ENCODE data around the gene PLAC8. TPM values are rescaled to one million over a fixed set of nuclear protein-coding genes. Genes with fewer than 3 reads are reported as not detected.

Gene PLAC8
- total and polyA plus RNA-seq, 2 of the 8 experiments (the other 6 are each of a cell fraction or from before 2014, with no cell fraction given): 0.98 to 1.1 TPM

DNA sequence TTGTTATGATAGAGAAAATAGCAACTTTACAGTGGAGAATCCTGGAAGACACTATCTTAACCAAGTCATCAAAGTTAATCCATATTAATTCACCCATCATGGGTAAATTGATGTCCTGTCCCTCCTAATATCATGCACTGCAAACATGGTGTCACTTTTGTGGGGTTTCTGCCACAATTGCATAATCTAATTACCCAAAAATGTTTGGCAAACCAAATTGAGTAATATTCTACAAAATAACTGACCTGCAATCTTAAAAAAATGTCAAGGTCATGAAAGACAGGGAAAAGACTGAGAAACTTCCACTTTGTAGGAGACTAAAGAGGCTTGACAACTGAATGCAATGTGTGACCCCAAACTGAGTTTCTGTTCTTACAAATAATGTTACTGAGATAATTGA is 37.1 kb upstream of the PLAC8 start:
- FAIRE-seq (no peak), DNase-seq (ENCODE audit: low read depth in 1 of 2, low spot score in 2 of 2) (no peak)
- CTCF ChIA-PET (ENCODE audit: partially characterized antibody): interaction anchor here (0.9 kb wide), 1 partner anchor 100 kb away, joined by 4 read pairs; no protein-coding TSS in a partner anchor
- H3K79me1 ChIP-seq (ENCODE audit: low read depth, low read length): no peaks in the 10 kb centered on the region
- no peaks in the 10 kb centered on the region for H3K4me1 ChIP-seq (replicated peaks in 1 of 4; ENCODE audit: control insufficient read depth in 3 of 4, insufficient read depth in 4 of 4, low read length in 3 of 4)
- H3K36me3 ChIP-seq (ENCODE audit: control insufficient read depth in 2 of 4, insufficient read depth in 4 of 4, low read length in 3 of 4): no peaks in the 10 kb centered on the region
- H2BK120ac ChIP-seq (replicated peaks; ENCODE audit: low read depth, low read length): no peak overlapping the region
- no peak overlapping the region for H4K5ac ChIP-seq (ENCODE audit: insufficient read length, low read depth, low read length)
- H4K20me1 ChIP-seq (replicated peaks in 1 of 2; ENCODE audit: control insufficient read depth in 1 of 2, insufficient read depth in 2 of 2, low read length in 2 of 2): no peaks in the 10 kb centered on the region
- H2BK12ac ChIP-seq (ENCODE audit: low read depth, low read length): no peak overlapping the region
- H3K4ac ChIP-seq (replicated peaks; ENCODE audit: insufficient read length, low read depth, low read length): no peak overlapping the region
- H2BK20ac ChIP-seq (ENCODE audit: low read length): no peak overlapping the region
- no peak overlapping the region for H3K56ac ChIP-seq (replicated peaks; ENCODE audit: insufficient read length, low read depth, low read length)
- H3K4me2 ChIP-seq (ENCODE audit: insufficient read depth in 1 of 2, low read depth in 2 of 2, low read length in 2 of 2): no peak overlapping the region
- no peaks in the 10 kb centered on the region for H3K79me2 ChIP-seq (ENCODE audit: control insufficient read depth in 1 of 2, insufficient read depth in 2 of 2, low read length in 2 of 2)
- H3K9me3 ChIP-seq (ENCODE audit: insufficient read depth in 2 of 2, low read depth in 1 of 2, low read length in 1 of 2): no peaks in the 10 kb centered on the region
- H2BK15ac ChIP-seq (ENCODE audit: low read length): no peak overlapping the region
- H2BK5ac ChIP-seq (ENCODE audit: low read depth, low read length): no peak overlapping the region
- TF ChIP-seq SAP30 (IDR thresholded peaks at IDR 0.05; ENCODE audit: insufficient read depth, insufficient replicate concordance, low read length): no peak
- no peak for TF ChIP-seq POLR2A (IDR thresholded peaks at IDR 0.05; ENCODE audit: control extremely low read depth in 1 of 2, low read depth in 2 of 2, low read length in 2 of 2)
- TF ChIP-seq SP1 (IDR thresholded peaks at IDR 0.05; ENCODE audit: low read depth, low read length): no peak
- TF ChIP-seq, protein P1, sequence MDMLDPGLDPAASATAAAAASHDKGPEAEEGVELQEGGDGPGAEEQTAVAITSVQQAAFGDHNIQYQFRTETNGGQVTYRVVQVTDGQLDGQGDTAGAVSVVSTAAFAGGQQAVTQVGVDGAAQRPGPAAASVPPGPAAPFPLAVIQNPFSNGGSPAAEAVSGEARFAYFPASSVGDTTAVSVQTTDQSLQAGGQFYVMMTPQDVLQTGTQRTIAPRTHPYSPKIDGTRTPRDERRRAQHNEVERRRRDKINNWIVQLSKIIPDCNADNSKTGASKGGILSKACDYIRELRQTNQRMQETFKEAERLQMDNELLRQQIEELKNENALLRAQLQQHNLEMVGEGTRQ (IDR thresholded peaks at IDR 0.05; ENCODE audit: low read length): no peak
- TF ChIP-seq ZNF274 (IDR thresholded peaks at IDR 0.05; ENCODE audit: borderline replicate concordance, extremely low read depth, low read length): no peak
- H3K14ac ChIP-seq (ENCODE audit: insufficient read length): no peak overlapping the region
- no peak overlapping the region for H3K18ac ChIP-seq (ENCODE audit: extremely low read depth, low read length)
- no peak overlapping the region for H2AK5ac ChIP-seq (ENCODE audit: low read depth, low read length)
- no peak overlapping the region for H3K23ac ChIP-seq (ENCODE audit: insufficient read length)
- no peak overlapping the region for H4K91ac ChIP-seq (replicated peaks; ENCODE audit: insufficient read length, low read length)
- no peak overlapping the region for H3K9ac ChIP-seq (replicated peaks in 1 of 4; ENCODE audit: extremely low read depth in 1 of 4, low read depth in 3 of 4, low read length in 3 of 4)
- peaks cover 0 to 1% (median 0%) of the 10 kb centered on the region in 4 experiments; a peak in 1 of 7 replicates for H3K27me3 ChIP-seq (replicated peaks in 1 of 4; ENCODE audit: control insufficient read depth in 3 of 4, extremely low read depth in 1 of 4, insufficient read depth in 3 of 4, low read length in 3 of 4)
- H3K27ac ChIP-seq (ENCODE audit: low read depth, low read length): no peak overlapping the region
- no peak overlapping the region for H2AFZ ChIP-seq (ENCODE audit: low read length)
- no peak overlapping the region for H4K8ac ChIP-seq (ENCODE audit: extremely low read depth, insufficient read depth, low read length)
- no peak overlapping the region for H3K4me3 ChIP-seq (ENCODE audit: extremely low read depth in 1 of 4, insufficient read depth in 2 of 4, low read depth in 3 of 4, low read length in 4 of 4)
- POLR2A ChIA-PET (ENCODE audit: partially characterized antibody): no interaction called here
- H3K23me2 ChIP-seq (ENCODE audit: low read depth, low read length): no peaks in the 10 kb centered on the region
